Measurements from ENCODE around the gene G6PC3. TPM values are rescaled to one million over a fixed set of nuclear protein-coding genes. Genes with fewer than 3 reads are reported as not detected.

Gene G6PC3
- polyA plus RNA-seq, 1 of the 3 experiments (the other 2 are of a cell fraction): 166 TPM

GRCh38 chr17:44071772-44072171 lies 1.2 kb downstream of the G6PC3 start:
- Histone ChIP-seq H3K9me2 (no peaks in the 10 kb centered on the region), H3K79me2 (ENCODE audit: insufficient read depth) (peaks cover 42% of the 10 kb centered on the region), H3K27ac (ENCODE audit: low read depth in 2 of 2, low read length in 1 of 2) (peak overlapping the region; percentile 95 to 96), H3K9me3 (no peaks in the 10 kb centered on the region), H3K27me3 (ENCODE audit: insufficient read depth) (no peaks in the 10 kb centered on the region), H3K4me2 (peak overlapping the region; percentile 95), H3F3A (replicated peaks; ENCODE audit: insufficient read depth) (peaks cover 18% of the 10 kb centered on the region), H3K36me3 (replicated peaks in 1 of 2; ENCODE audit: control insufficient read depth in 1 of 2, insufficient read depth in 2 of 2, low read length in 1 of 2) (peaks cover 8 to 29% of the 10 kb centered on the region in 2 experiments), H3K4me1 (ENCODE audit: control insufficient read depth in 1 of 2, insufficient read depth in 2 of 2, low read depth in 1 of 2, low read length in 1 of 2) (peaks cover 9 to 11% of the 10 kb centered on the region in 2 experiments), H4K20me1 (ENCODE audit: insufficient read depth) (no peaks in the 10 kb centered on the region), H3K4me3 (ENCODE audit: low read depth in 2 of 2, low read length in 1 of 2) (peak overlapping the region; percentile 68 to 82), H2AFZ (ENCODE audit: low read depth) (no peak overlapping the region), H3K9ac (peak overlapping the region; percentile 87)
- TF ChIP-seq FOSL2 (IDR thresholded peaks at IDR 0.05; ENCODE audit: borderline replicate concordance, low read depth) (no peak), RXRA (IDR thresholded peaks at IDR 0.05; ENCODE audit: borderline replicate concordance, low read depth) (no peak), MXI1 (IDR thresholded peaks at IDR 0.05; ENCODE audit: low read depth, low read length) (no peak), EZH2phosphoT487 (IDR thresholded peaks at IDR 0.05; ENCODE audit: borderline replicate concordance, low read depth) (no peak), NRF1 (IDR thresholded peaks at IDR 0.05; ENCODE audit: low read depth, low read length) (no peak), CTCF (IDR thresholded peaks at IDR 0.05) (no peak), CHD2 (IDR thresholded peaks at IDR 0.05; ENCODE audit: low read length, partially characterized antibody) (no peak), NFIC (IDR thresholded peaks at IDR 0.05; ENCODE audit: borderline replicate concordance) (no peak), TEAD4 (IDR thresholded peaks at IDR 0.05; ENCODE audit: borderline replicate concordance, insufficient read depth) (no peak), FOXM1 (IDR thresholded peaks at IDR 0.05; ENCODE audit: low read depth) (no peak), ELF1 (IDR thresholded peaks at IDR 0.05) (no peak), RAD21 (IDR thresholded peaks at IDR 0.05; ENCODE audit: low read length) (no peak), USF1 (IDR thresholded peaks at IDR 0.05; ENCODE audit: borderline replicate concordance, low read depth) (no peak), REST (IDR thresholded peaks at IDR 0.05; ENCODE audit: low read depth, low read length) (no peak), EP300 (IDR thresholded peaks at IDR 0.05; ENCODE audit: borderline replicate concordance in 1 of 2, low read depth in 1 of 2, low read length in 1 of 2) (no peak), FOXJ3 (CRISPR knock-in tag; IDR thresholded peaks at IDR 0.05) (no peak), RCOR1 (IDR thresholded peaks at IDR 0.05; ENCODE audit: low read length) (no peak), RFX5 (IDR thresholded peaks at IDR 0.05; ENCODE audit: low read length) (no peak), ZBTB33 (IDR thresholded peaks at IDR 0.05; ENCODE audit: borderline replicate concordance, low read depth) (no peak), TAF1 (IDR thresholded peaks at IDR 0.05; ENCODE audit: borderline replicate concordance, low read depth, low read length) (no peak)
- 41% methylated on average over 2 of the region's 2 CpGs for whole genome bisulfite sequencing (ENCODE audit: low lambda C conversion rate)
- DNase-seq: no peak
- ChIA-PET POLR2A (interaction anchor here (1.3 kb wide), 1 partner anchor 52 kb away, joined by 5 read pairs; the partner anchor contains the start of gene HDAC5), CTCF (interaction anchor here (1.2 to 3.6 kb wide), 6 partner anchors 12 to 96 kb away, joined by 4 to 17 read pairs (median 5); no protein-coding TSS in a partner anchor)
